ENCODE results near the gene PTRHD1.

PTRHD1 gene

GRCh38 chr2:24828238-24828996 is 35.2 kb upstream of the PTRHD1 start:
- no peak for DNase-seq

- DNase-seq: peak; percentile 24
These were observed 34.4 kb upstream of the PTRHD1 start for GRCh38 chr2:24827321-24828237.

- DNase-seq: no peak
These were observed 33.6 kb upstream of the PTRHD1 start for GRCh38 chr2:24826773-24827145.

GRCh38 chr2:24825883-24826772 is 32.9 kb upstream of the PTRHD1 start:
- DNase-seq: no peak

GRCh38 chr2:24824966-24825882 is 32.0 kb upstream of the PTRHD1 start:
- DNase-seq: no peak

GRCh38 chr2:24824071-24824588 is 30.9 kb upstream of the PTRHD1 start:
- no peak for DNase-seq

- DNase-seq: no peak
These were observed 29.0 kb upstream of the PTRHD1 start for GRCh38 chr2:24822049-24822706.

- no peak for DNase-seq
These were observed 28.3 kb upstream of the PTRHD1 start for GRCh38 chr2:24821433-24821891.

GRCh38 chr2:24820598-24821432 is 27.6 kb upstream of the PTRHD1 start:
- no peak for DNase-seq

- no peak for DNase-seq
These were observed 27.0 kb upstream of the PTRHD1 start for GRCh38 chr2:24820175-24820513.

GRCh38 chr2:24819442-24820174 is 26.4 kb upstream of the PTRHD1 start:
- no peak for DNase-seq

- DNase-seq: no peak
These were observed 25.6 kb upstream of the PTRHD1 start for GRCh38 chr2:24818721-24819167.

GRCh38 chr2:24816884-24817283 is 23.7 kb upstream of the PTRHD1 start:
- no peak for DNase-seq

GRCh38 chr2:24816404-24816803 is 23.2 kb upstream of the PTRHD1 start:
- no peak for DNase-seq

- DNase-seq: no peak
These were observed 22.0 kb upstream of the PTRHD1 start for GRCh38 chr2:24815171-24815570.

GRCh38 chr2:24814516-24814915 is 21.3 kb upstream of the PTRHD1 start:
- no peak for DNase-seq

GRCh38 chr2:24813691-24814137 is 20.5 kb upstream of the PTRHD1 start:
- no peak for DNase-seq

- no peak for DNase-seq
These were observed 16.3 kb upstream of the PTRHD1 start for GRCh38 chr2:24809316-24810007.

GRCh38 chr2:24806661-24807036 is 13.5 kb upstream of the PTRHD1 start:
- DNase-seq: no peak

Measured in NCI-H524 treated with DMSO at 0.1 percent for 48 hours (cell line).